SW480 (cell line): ENCODE results near the gene MACROD1.

ENCODE experiments used
- DNase-seq: peaks from one replicate; pipeline ENCODE4 v3.0.0-alpha.2; 2016; ENCODE audit warnings: low spot score

MACROD1 gene

DNA sequence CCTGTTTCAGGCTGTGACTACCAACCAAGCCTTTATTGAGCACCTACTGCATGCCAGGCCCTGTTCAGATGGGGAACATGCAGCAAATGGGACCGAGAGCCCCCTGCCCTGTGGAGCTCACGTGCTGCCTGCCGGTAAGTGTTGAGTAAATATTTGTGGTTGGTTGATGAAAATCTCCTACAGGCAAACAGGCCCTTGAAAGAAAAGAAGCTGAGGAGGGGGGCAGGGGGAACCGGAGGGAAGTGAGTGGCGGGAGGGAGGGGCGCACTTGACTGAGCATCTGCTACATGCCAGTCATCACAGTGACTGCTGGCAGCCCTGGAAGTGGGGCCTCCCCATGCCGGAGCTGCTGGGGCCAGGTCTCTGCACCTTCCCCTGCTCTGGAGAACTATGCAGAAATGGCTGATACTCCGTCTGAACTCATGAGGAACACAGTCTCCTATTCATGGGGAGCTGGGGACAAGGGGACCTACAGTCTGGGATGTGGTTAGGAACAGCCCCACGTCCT lies 34.2 kb downstream of the MACROD1 start:
- no peak for DNase-seq

DNA sequence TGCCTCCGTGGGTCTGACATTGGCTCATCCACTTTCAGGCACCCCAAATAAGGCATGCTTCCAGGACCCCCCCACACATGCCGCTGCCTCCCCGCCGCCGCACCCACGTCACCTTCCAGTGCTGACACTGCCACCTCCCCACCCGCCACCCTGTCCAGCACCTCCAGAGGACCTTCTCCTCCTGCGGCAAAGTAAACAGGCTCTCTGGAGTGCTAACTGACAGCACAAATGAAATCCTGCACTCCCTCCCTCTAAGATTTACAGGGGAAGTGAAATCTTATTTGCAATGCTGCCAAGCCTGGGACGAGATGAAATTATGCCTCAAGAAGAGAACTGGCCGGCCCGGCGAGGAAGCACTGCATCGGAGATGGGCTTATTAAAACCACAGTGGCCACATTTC lies 35.3 kb downstream of the MACROD1 start:
- DNase-seq, result no peak

DNA sequence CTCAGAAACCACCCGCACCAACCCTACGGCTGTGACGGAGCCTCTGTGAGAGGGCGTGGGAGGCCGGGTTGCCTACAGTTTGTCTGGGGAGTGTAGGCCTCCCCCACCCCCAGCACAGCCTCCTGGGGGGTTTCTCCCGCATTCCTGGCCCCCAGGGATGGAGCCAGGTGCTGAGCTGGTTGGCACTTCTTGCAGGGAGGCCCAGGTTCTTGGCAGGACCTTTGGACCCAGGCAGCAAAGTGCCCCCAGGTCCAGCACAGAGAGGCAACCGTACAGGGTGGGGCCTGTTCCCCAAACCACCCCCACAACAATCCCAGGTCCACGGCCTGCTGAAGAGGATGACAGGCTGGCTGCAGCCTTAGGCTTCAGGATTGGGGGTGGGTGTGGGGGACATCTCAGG lies 36.5 kb downstream of the MACROD1 start:
- DNase-seq, result no peak

DNA sequence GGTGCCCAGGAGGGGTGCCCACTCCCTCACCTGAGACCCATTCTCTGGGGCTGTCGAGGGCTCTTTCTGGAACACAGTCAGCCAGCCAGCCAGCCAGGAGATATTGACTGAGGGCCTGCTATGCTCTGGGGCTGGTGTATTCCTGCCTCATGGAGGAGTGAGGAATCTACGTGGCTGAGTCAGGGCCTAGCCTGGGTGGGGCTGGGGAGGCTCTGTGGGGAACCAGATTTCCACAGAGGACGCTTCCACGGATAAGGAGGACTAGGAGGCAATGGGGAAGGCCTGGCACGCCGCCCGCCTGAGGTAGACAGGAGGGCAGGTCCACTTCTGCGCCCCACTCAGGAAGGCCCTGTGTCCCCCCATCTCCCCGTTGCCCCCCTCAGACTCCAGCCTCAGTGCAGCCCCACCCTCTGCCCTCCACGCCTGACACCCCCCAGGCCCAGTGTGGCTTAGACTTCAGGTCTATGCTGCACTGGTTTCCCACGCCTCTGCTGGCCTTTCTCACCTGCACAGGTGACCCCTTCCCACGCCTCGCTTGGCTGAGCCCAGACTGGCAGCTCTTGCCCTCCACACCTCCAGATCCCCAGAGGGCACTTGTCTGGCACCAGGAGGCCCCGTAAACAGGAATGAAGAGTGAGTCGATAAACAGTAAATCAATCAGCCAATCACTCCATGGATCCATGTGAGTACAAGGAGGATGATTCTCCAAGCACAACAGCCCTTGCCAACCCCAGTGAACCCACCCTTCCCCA lies 37.5 kb downstream of the MACROD1 start:
- no peak for DNase-seq

DNA sequence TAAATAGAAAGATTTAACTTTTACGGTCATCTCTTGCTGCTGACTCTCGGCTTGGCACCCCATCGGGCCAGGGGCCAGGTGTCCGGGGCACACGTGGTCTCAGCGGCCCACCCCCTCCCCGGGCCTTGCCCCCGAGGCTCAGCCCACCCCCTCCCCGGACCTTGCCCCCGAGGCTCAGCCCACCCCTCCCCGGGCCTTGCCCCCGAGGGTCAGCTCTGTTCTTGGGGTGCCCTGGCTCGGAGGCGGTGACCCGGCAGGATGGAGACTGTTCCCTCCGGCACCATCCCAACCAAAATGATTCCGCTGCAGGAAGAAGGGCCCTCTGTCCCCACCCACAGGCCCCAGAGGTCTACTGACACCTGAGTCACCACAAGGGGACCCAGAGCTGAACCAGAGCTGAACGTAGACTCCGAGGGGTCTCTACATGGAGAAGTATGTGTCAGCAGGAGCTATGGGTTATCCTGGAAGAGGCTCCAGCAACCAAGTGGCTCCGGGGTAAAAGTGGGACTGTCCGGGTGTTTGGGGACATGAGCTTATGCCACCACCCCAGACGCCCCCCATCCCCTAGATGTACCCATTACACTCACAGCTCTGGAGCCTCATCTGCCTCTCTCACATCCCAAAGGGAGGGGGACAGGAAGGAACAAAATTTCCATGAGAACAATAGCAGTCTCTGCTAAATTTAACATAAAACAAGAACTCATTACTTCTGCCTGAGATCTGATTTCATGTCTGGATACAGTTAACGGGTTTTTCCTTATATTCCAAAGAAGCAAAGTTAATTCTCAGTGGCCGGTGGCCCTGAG lies 38.4 kb downstream of the MACROD1 start:
- no peak for DNase-seq

DNA sequence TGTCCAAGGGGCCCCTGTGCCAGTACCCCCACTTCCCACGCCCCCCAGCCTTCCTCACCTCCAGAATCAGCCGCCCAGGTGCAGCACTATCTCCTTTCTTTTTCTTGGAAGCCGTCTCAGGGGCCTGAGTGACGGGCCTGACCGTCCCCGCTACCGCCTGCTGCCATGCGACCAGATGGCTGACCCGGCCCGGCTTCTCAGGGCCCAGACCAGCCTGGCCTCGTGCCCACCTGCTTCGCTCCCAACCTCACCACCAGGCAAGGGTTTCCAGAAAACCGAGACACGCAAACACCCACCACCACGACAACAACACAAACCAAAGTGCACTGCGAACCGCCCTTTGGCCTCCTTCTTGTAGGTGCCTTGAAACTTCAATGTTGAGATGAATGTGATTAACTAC lies 39.1 kb downstream of the MACROD1 start:
- no peak for DNase-seq

DNA sequence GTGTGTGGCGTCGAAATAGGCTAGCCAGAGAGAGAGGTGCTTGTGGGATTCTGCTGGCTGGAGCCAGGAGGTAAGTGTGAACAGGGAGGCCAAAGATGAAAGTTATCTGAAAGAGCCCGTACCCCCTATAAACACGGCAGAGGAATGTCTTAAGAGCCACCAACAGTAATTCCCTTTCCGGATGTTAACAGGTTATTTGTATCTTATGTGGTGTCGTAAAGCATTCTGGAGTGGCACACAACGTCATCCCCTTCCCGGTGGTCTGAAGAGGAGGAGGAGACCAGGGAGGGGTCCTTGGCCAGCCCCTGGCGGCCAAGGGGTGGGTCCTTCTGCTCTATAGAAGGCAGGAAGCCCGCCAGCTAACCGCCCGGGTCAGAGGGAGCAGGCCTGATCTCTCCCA lies 39.5 kb downstream of the MACROD1 start:
- DNase-seq, result no peak

DNA sequence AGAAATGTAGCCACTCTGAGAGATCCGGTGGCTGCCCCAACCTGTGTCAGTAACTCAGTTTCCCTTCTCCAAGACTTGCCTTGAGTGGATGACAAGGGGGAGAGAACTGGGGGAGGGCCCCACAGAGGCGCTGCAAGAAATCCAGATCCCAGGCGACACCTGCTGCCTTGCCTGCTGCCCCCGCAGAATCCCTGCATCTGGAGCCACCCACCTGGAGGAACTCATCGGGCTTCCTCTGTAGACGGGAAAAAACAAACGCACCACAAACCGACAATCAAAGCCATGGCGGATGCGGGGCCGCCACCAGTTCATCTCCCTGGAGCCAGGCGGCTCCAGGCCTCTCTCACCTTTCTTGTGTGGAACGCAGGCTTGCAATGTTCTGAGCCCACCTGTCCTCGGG lies 40.2 kb downstream of the MACROD1 start:
- no peak for DNase-seq

DNA sequence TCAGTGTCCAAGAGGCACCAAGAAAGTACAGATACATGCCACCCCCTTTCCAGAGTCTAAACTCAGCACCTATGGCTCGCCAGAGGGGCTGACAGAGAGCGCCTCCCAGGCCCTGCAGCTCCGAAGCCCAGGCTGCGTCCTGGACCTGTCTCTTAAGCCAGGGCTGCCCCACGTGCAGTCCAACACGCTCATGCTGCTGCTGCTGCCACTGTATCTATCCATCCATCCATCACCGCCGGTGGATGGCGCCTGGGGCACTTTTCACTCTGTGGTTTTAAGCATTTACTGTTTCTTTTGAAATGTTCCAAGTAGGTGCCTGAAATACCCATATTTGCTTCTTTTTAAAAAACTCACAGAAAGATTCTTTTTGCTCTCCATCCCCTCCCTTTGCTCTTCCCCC lies 41.8 kb downstream of the MACROD1 start:
- DNase-seq, result no peak

DNA sequence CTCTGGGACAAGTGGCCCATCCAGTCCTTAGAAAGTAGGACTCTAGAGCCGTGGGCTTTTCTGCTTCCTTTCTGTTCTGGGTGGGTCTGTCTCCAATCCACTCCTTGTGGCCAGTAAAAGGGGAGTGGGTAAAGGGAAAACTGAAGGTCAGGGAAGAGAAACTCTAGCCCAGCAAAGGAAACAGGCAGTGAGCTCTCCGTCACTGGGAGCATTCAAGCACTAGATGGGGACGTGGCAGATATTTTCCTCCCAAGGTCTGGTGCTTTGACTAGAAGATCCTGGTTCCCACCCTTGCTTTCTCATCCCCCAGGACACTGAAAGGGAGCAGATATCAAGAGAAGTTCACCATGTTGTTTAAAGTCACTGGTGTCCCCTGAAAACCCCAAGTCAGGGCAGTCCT lies 42.2 kb downstream of the MACROD1 start:
- no peak for DNase-seq

DNA sequence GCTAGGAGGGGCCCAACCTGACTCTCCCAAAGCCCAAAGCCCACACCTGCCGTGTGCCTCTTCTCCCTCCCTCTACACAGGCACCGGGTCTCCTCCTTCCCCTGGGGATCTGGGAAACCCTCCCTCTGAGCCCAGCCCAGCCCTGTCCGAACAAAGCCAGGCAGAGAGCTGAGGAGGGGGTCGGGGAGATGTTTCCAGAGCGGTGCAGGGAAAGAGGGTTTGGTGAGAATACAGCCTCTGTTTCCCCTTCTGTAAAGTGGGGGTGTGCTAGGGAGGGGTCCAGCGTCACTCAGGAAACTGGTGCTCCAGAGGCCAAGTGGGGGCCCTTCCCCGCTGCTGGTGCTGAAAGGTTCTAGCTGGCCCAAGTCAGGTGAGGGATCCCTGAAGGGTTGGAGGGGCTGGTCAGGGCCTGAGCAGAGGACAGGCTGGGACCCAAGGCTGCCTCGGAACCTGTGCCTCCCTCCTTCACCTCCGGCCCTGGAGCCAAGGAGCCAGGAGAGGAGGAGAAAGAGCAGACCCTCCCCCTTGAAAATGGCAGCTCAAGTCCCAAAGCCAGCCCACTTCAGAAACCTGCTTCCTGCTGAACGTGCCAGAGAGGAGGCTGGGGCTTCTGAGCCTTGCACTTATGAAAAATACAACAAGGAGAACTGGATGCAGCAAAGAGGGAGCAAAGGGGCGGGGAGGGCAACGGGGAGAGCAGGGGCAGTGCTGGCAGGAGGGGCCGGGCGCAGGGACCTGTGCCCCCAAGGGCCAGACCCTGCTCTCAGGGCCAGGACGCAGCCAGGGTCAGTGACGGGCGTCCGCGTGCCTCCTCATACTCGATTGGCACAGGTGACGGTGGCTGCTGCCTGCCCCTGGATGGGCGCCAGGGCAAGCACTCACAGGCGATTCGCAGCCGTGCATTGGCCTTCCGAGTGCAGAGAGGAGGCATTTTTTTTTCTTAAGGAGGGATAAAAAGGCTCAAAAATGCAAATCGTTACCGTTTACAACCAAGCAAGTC lies 43.2 kb downstream of the MACROD1 start:
- DNase-seq, result no peak

DNA sequence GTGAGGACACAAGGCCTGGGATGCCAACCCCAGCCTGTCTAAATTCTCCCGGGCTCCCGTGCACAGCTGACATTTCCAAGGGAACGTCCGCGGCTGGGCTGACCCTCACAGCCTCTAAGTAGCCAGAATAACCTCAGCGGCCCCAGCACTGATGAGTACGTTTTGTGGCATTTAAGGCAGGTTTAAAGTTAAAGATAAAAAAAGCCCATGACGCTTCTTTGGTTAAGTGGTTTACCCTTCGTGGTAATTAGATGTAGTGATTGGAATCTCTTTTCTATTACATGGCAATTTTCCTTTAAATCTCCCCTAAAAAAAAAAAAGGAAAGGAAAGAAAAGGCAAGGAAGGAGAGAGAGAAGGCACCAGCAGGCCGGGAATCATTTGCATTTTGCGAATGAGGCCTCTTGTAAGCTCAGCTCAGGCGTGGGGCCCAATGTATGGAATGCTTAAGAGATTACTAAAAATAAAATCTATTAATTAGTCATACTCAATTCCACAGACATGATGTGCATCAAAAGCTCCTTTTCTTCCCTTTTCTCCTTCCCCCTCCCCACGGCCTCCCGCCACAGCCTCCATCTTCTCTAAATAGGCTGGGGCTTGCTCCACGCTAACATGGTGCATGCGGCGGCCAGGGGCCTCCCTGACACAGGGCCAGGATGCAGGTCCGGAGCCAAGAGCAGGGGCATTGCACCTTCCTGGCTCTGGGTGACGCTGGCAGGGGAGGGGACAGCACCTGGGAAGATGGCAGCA lies 44.1 kb downstream of the MACROD1 start:
- DNase-seq, result no peak

DNA sequence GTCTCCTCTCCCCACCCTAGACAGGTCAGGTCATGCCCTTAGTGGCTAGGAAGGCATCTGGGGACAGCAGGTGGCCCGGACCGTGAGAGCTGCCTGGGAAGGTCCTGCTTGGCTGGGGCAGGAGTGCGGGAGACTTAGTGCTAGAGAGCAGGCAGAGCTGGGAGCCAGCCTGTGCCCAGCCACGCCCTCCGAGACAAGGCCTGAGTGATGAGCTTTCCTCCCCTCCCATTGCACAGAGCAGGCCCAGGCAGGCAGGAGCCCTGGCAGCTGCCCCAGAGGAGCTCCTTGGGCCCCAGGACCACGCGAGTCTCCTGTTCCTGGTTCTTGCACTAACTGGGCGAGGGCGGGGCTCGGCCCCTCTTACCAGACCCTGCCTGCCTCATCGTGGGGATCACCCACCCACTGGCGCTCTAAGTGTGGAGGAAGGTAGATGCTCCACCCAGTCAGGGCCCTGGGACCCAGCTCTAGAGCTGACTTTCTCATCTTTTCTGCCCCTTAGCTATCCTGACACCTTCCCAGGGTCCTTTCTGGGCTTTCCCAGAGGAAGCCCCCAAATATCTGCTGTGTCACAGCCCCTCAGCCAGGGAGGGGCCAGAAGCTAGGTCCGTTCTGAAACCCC lies 44.9 kb downstream of the MACROD1 start:
- DNase-seq, result no peak

DNA sequence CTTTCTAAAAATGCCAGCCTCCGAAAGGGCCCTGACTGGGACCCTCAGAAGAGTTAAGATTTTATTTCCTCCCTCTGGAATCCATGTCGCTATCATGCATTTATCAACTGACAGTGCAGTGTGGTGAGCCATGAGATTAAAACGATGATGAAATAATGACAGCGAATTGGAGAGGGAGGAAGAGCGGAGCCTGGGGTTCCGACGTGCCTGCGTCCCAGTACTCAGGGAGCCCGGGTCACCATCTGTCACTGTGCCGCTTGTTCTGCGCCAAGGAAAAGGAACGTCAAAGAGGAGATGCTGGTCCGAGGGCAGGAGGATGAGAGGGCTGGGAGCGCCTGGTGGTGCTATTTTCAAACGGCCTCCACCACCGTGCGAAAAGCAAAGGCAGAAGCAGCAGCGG lies 46.2 kb downstream of the MACROD1 start:
- no peak for DNase-seq

DNA sequence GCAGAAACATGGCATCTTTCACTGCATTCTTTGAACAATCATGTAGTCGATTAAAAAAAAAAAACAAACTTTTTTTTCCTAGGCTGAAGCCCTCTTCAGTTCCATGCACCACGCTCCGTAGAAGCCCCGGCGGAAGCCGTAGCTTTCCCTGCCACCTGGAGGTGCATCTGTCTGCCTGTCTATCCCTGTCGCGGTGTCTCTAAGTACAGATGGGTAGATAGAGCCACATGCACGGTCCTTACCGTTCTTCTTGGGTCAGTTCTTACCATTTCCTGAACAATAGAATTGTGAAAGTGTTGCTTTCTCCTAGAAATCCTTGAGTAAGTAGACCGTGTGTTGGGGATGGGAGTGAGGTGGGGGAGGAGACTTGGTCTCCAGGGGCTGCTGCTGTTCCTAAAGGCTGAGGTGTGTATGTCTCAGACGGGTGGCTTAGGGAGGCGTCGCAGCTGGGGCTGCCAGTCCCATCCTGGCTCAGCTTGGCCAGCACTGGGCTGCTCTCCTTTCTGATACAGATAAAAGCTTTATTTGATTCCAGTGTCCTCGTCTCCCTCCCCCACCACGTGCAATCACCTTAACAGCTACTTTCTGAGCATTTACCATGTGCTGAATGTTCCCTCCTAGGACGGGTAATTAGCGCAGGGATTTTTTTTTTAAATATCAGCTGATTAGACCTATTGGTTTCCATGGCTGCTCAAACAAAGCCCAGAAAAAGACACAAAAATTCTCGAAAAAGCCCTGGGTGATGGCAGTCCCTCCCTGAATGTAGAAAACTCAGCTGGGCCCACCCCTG lies 46.8 kb downstream of the MACROD1 start:
- DNase-seq, result no peak

DNA sequence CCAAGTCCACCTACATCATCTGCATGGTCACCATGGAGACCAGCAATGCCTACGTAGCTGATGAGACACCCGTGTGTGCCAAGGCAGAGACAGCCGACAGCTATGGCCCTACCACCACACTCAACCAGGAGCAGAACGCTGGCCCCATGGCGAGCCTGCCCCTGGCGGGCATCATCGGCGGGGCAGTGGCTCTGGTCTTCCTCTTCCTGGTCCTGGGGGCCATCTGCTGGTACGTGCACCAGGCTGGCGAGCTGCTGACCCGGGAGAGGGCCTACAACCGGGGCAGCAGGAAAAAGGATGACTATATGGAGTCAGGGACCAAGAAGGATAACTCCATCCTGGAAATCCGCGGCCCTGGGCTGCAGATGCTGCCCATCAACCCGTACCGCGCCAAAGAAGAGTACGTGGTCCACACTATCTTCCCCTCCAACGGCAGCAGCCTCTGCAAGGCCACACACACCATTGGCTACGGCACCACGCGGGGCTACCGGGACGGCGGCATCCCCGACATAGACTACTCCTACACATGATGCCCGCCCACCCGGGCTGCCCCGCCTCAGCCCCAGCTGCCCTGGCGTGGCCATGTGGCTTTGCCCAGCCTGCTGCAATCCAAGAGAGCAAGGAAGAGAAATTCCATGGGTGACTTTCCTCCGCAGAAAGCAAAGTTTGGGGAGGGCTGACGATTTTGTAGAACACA lies 48.0 kb downstream of the MACROD1 start:
- no peak for DNase-seq

DNA sequence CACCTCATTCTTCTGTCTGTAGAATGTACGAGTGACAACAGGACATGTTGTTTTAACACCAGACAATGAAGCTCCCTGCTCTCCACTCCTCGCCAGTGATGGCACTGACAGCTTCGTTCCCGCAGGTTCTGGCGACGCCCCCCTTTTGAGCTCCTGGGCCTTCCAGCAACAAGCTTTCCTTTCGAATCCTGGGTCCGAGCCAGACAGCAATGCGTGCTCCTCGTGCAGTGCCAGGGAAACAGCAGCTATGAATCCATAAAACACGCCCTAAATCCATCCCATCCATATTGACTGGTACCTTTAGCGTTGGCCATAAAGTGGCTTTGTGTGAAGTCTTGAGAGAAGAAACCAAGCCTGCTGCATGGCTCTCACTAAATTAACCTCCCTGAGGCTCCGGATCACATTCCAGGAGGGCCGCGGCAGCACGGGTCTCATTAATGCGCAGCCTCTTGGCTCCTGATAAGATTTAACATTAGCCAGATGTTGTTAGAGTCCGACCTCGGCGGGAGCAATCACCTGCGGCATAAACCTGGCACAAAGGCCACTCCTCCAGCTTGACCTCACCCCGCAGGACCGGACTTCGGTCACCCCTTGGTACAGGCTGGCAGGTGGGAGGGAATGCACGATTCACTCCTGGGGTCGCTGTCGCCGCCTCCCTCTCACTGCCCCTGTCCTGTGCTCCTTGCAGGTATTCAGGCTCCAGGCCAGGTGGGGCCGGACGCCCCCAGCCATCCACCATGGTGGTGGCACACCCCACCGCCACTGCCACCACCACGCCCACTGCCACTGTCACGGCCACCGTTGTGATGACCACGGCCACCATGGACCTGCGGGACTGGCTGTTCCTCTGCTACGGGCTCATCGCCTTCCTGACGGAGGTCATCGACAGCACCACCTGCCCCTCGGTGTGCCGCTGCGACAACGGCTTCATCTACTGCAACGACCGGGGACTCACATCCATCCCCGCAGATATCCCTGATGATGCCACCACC lies 50.1 kb downstream of the MACROD1 start:
- no peak for DNase-seq

DNA sequence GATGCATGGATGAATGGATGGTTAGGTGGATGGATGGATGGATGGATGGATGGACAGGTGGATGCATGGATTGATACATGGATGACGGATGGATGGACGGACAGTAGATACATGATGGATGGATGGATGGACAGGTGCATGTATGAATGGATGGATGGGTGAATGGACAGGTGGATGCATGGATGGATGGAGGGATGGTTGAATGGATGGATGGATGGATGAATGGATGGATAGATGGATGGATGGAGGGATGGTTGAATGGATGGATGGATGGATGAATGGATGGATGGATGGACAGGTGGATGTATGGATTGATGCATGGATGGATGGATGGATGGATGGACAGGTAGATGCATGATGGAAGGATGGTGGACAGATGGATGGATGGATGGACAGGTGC lies 51.7 kb downstream of the MACROD1 start:
- DNase-seq, result no peak

DNA sequence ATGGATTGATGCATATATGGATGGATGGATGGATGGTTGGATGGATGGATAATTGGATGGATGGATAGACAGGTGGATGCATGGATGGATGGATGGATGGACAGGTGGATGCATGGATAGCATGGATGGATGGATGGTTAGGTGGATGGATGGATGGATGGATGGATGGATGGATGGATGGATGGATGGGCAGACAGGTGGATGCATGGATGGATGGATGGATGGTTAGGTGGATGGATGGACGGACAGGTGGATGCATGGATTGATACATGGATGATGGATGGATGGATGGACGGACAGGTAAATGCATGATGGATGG lies 52.5 kb downstream of the MACROD1 start:
- no peak for DNase-seq
